CD4-positive, alpha-beta T cell treated with Interleukin-1 beta for 1 hour (primary cell): ENCODE data around the gene NDST1.

Source experiments
- DNase-seq, 2 donors: peaks; one replicate each; pipeline ENCODE4 v3.0.0-alpha.2; 2020 to 2022

NDST1 gene

DNA sequence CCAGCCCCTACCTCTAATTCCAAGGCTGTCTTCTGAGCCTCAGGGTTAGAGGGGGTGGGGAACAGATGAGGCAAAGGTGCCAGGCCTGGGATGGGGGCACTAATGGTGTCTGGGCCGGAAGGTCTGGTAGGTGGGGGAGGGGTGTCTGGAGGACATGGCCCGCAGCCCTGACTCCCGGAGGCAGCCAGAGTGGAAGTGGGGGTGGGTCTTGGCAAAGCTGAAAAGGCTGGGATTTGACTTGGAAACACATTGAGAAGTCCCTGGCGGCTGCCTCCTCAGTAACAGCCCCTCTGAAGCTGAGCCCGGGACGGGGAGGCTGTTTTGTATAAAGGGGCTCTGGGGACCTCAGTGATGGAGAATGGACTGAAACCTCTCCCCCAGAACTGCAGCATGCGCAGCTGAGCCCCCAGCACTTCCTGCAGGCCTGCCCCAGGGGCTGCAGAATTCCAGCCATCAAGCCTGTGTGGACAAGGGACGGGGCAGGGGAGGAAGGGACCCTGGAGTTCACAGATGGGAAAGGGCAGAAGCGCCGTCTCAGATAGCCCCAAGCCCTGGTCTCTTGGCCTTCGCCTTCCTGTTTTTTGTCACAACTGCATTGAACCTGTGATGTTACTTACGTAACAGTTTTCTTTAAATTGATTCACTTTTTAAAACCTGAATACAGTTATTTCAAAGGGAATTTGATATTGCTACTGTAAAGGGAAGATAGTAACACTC, 83.2 kb downstream of the NDST1 start:
- DNase-seq = no peak

DNA sequence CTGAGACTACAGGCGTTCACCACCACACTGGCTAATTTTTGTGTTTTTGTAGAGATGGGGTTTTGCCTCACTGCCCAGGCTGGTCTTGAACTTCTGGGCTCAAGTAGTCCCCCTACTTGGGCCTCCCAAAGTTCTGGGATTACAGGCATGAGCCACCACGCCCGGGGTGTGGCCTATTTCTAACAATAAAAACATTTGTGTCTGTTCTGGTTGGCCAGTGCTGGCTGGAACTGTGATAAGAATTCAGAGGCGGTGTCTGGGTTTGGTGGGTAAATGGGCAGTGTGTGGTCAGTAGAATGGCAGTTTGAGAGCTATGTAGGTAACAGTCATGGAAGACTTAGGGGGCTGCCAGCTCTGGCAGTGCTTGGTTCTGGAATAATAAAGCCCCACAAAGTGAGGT, 85.7 kb downstream of the NDST1 start:
- DNase-seq = no peak

DNA sequence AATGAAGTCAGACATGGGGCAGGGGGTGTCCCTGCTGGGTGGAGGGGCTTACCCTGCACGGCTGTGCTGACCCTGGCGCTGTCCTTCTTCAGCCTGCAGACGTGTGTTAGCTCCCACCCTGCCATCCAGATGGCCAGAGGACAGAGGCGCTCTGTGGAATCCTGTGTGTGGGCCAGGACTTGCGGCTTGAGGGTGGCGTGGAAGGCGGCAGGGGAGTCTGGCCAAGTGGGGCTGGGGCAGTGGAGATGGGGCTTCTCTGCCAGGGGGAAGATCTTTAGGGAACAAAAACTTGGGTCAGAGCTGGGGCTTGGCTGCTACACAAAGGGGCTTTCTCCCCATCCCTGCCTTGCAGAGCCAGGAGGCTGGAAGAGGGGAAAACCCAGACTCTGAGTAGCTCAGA, 86.1 kb downstream of the NDST1 start:
- no peak for DNase-seq

DNA sequence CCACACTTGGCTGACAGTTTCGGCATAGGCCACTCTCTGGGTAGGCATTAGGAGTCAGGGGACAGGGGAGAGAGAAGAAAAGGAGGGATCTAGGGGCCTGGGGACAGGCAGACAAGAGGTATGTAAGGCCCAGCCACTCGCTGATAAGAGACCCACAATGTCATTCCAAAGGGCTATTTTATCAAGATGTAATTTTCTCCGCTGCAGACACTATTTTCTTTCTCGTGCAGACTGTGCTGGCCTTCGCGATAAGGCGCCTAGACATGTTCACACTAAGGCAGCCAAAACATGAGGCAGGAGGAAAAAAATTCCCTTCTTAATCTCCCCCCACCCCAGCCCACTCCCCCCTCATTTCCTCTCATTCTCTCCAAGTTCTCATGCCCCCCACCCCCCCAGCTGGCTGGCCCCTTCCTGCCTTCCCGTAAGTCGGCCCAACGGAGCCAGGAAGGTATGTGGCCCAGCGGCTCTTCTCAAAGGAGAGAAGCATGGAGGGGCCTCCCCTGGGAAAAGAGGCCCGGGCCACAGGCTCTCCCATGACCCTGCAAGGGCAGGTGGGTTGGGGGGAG, 87.6 kb downstream of the NDST1 start:
- DNase-seq = no peak

GRCh38 chr5:150596313-150596712, 88.4 kb downstream of the NDST1 start:
- no peak for DNase-seq

GRCh38 chr5:150596826-150597225, 88.9 kb downstream of the NDST1 start:
- DNase-seq = no peak

- DNase-seq = no peak
Measured at GRCh38 chr5:150598006-150598405, 90.1 kb downstream of the NDST1 start.

- DNase-seq = no peak
Measured at GRCh38 chr5:150598821-150599273, 90.9 kb downstream of the NDST1 start.

DNA sequence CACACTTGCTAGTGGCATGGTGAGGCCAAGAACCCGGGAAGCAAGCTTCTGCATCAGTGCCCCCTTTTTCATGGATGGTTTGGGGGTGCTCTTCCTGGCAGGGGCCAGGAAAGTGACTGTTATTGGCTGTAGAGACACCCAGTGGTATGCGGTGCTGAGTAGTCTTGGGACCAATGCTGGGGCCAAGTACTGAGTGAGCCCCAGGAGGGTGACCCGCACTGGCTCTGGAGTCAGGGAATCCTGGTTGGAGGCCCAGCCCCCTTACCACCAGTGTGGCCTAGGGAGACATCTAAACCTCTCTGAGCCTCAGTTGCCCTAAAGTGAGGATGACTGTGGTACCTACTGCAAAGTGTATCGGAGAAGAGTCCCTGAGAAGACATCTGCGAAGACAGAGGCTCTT, 91.3 kb downstream of the NDST1 start:
- DNase-seq = no peak

GRCh38 chr5:150599917-150600511, 92.1 kb downstream of the NDST1 start:
- DNase-seq = no peak

- DNase-seq = no peak
Measured at GRCh38 chr5:150600616-150601490, 92.9 kb downstream of the NDST1 start.

DNA sequence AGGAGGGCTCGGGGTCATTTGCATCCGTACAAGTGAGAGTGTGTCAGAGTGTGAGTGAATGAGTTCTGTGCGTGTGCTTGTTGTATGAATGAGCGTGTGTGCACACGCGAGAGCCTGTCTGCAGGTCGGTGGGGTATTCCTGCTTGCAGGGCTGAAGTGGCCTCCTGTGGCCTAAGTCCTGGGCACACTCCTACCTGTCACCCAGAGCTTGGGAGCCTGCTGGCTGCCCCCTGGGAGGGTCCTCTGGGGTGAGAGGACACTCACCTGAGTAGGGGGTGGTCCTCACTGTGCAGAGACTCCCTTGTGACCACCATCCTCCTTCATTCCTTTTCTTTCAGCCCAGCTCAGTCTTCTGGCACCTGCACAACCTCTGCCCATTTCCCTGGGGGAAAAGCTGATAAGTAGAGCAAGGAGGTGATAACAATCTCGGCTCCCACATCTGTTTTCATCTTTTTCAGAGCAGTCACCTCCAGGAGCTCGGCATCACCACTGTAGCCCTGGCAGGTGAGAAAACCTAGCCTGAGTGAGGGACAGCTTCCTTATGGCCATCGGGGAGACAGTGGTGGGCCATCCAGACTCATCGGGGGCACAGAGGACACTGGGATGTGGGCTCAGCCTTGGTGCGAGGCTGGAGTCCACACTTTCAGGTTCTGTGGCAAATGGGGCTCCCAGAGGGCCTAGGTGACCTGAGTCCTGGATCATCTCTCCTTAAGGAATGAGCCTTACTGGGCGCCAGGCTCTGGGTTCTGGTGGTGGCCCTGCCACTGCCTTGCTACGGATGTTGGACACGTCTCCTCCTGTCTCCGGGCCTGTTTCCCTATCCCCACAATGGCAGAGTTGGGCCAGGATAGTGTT, 93.8 kb downstream of the NDST1 start:
- DNase-seq = no peak

- DNase-seq = no peak
Measured at GRCh38 chr5:150603052-150603451, 95.1 kb downstream of the NDST1 start.

DNA sequence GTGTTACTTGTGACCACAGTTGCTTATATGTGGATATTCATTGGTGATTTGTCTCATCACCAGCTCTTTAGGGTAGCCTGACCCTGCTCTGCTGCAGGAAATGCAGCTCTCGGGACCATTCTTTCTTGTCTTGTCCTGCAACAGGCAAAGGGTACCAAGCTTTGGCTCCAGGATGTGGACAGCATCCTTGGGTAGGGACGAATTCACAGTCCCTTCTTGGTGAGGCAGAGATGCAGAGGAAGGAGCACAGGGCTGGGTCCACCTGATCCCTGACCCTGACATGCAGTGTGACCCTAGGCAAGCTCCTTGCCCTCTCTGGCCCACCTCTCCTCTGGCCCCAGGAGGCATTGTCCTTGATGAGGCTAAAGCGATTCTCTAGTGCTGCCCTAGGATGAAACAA, 95.6 kb downstream of the NDST1 start:
- no peak for DNase-seq

DNA sequence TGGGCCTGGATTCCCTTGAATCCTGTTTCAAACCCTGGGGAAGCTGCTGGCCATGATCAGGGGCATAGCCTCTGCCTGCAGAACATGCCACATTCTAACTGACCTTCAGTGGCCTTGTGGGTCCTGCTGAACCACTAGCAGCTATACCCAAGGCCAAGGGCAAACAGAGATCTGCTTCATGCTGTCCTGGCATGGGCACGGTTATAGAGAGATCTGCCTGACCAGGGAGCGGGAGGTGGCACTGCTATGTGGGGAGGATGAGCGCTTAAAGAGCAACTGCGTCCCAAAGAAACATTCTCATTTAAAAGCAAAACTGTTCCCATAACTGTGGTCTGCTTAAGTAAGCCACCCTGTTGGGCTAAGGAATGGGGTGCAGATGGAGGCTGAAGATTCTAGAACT, 96.1 kb downstream of the NDST1 start:
- DNase-seq = no peak

DNA sequence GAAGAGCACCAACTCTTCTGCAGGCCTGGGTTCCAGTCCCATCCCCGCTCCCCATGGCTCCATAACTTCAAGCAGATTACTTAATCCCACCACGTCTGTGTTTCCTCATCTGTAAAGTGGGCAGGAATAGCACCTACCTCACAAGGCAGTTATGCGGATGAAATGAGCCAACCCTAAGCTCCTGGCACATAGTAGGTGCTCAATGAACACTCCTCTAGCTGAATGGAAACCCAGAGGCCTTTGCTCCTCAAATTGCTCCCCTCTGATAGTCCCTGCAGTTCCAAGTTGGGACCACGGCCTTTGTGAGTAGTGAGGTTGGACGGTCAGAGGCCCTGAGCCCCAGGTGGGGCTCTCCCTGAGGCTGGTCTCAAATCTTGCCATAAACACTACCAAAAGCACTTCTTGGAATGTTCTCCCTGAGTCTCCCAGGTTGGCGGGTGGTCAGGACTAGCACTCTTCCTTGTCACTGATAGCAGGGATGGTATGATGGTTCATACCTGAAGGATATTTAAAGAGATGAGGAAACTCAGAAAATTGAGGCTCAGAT, 97.0 kb downstream of the NDST1 start:
- DNase-seq = no peak

- no peak for DNase-seq
Measured at GRCh38 chr5:150605546-150605945, 97.6 kb downstream of the NDST1 start.

- no peak for DNase-seq
Measured at GRCh38 chr5:150606476-150606875, 98.5 kb downstream of the NDST1 start.

DNA sequence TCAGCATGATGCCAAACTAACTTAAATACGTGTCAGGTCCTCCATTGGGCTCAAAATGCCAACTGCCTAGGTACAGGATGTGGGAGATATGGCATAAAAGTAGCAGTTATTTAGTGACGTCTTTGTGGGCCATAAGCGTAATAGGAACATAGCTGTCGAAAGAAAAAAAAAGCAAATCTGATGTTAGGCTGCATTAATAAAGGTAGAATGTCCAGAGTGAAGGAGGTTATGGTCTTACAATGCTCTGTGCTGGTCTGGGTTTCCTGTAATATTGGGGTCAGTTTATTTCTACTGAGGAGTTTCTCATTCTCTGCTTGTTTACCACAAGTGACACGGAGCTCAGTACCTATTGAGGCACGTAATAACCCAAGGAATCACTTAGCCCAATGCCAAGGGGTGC, 99.2 kb downstream of the NDST1 start:
- no peak for DNase-seq
